CD4-positive, alpha-beta T cell (primary cell): ENCODE results near the gene NUDT14. TPM values are rescaled to one million over a fixed set of nuclear protein-coding genes. Genes with fewer than 3 reads are reported as not detected.

Experiments
- ATAC-seq: fragments of 200-7000 bp; cut with Tn5 transposase; one replicate; pipeline ENCODE4 v1.10.0; 2022; ENCODE audit warnings: mild to moderate bottlenecking; ENCODE audit not compliant: poor library complexity
- CTCF ChIA-PET: fragments of 350-600 bp; sonication (Branson Sonifier 250); formaldehyde crosslinking; loops from one replicate; lab custom pipeline; 2021; ENCODE audit warnings: antibody characterized with exemption, inconsistent platforms; lab: Charles Lee
- POLR2A ChIA-PET: fragments of 350-600 bp; sonication (Branson Sonifier 250); formaldehyde crosslinking; loops from one replicate; lab custom pipeline; 2021; ENCODE audit warnings: antibody characterized with exemption, inconsistent platforms; lab: Charles Lee
- DNase-seq, 14 experiments: peaks; one replicate each; pipeline ENCODE4 v3.0.0-alpha.2; 2013 to 2020; ENCODE audit warnings: mixed read lengths in 2 of 14
- H3K27ac ChIP-seq, 2 donors: one replicate each; pipeline versions ENCODE4 v1.5.1 to v1.7.0; 2013; ENCODE audit warnings: low read length in 2 of 2, low read depth in 1 of 2, mild to moderate bottlenecking in 1 of 2
- H3K27me3 ChIP-seq, 2 experiments: 1 replicate in 1 of 2; 2 replicates in 1 of 2; pipeline versions ENCODE4 v1.6.1 to v1.7.0; 2013; ENCODE audit warnings: low read length in 2 of 2, control low read depth in 1 of 2, mild to moderate bottlenecking in 1 of 2, moderate library complexity in 1 of 2; ENCODE audit not compliant: insufficient read depth in 2 of 2, control insufficient read depth in 1 of 2
- H3K36me3 ChIP-seq: one replicate; pipeline ENCODE4 v1.6.1; 2013; ENCODE audit warnings: low read length, control low read depth; ENCODE audit not compliant: insufficient read depth
- H3K4me1 ChIP-seq: one replicate; pipeline ENCODE4 v1.6.1; 2013; ENCODE audit warnings: low read length, control low read depth; ENCODE audit not compliant: insufficient read depth
- H3K4me3 ChIP-seq: one replicate; pipeline ENCODE4 v1.5.1; 2013; ENCODE audit warnings: mild to moderate bottlenecking, low read length, moderate library complexity
- H3K9me3 ChIP-seq, 2 experiments: 1 replicate in 1 of 2; 2 replicates in 1 of 2; pipeline versions ENCODE4 v1.6.1 to v1.7.0; 2013; ENCODE audit warnings: low read length in 2 of 2, mild to moderate bottlenecking in 2 of 2, control low read depth in 1 of 2, moderate library complexity in 1 of 2; ENCODE audit not compliant: control insufficient read depth in 1 of 2, insufficient read depth in 1 of 2
- H3K27ac Mint-ChIP-seq: one replicate; pipeline ENCODE4 v1.8.0; 2020; ENCODE audit warnings: mixed read lengths
- H3K27me3 Mint-ChIP-seq: one replicate; pipeline ENCODE4 v1.8.0; 2021; ENCODE audit warnings: mixed read lengths
- H3K36me3 Mint-ChIP-seq: one replicate; pipeline ENCODE4 v1.8.0; 2021; ENCODE audit warnings: low read depth, mixed read lengths
- H3K4me1 Mint-ChIP-seq: one replicate; pipeline ENCODE4 v1.8.0; 2021; ENCODE audit warnings: low read depth, mixed read lengths
- H3K4me3 Mint-ChIP-seq: one replicate; pipeline ENCODE4 v1.8.0; 2020; ENCODE audit warnings: mild to moderate bottlenecking, mixed read lengths
- H3K9me3 Mint-ChIP-seq: one replicate; pipeline ENCODE4 v1.8.0; 2020; ENCODE audit warnings: mixed read lengths
- intact Hi-C, 2 experiments: fragments of 100-400 bp; cut with DNase I in 1 of 2; cut with micrococcal nuclease in 1 of 2; formaldehyde crosslinking; loops; one replicate each; pipeline versions ENCODE4 v1.15.1 to v1.9.0; 2023 to 2025; cut with DNase I, micrococcal nuclease
- total RNA-seq, 174 experiments: library from RNA in 2 of 174; stranded (reverse) in 2 of 174; gene quantifications; one replicate each; pipeline ENCODE4 v1.2.3 and lab custom pipeline; 2021 to 2026
- TF ChIP-seq, protein P1 (sequence below): fragments of 200-600 bp; IDR thresholded peaks from one replicate; pipeline ENCODE4 v1.8.0; 2022; ENCODE audit warnings: antibody characterized with exemption, mild to moderate bottlenecking

The NUDT14 gene
- total RNA-seq, 2 experiments from 2014 or later: 9.0 to 9.2 TPM

DNA sequence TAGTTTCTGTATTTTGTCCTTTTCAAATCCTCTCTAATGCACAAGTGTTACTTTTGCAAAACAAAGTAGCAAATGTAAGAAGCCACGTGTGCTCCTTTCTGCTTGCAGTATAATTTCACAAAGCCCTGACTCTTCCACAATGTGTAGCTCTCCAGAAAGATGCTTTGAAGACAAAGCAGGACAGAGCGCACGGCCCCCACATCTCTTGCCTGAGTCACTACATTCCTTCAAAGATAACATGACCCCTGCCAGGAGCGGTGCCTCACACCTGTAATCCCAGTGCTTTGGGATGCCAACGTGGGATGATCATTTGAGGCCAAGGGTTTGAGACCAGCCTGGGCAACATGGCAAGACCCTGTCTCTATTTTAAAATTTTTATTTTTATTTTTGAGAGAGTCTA lies 53.1 kb downstream of the NUDT14 start:
- no peak overlapping the region for H3K4me3 Mint-ChIP-seq
- TF ChIP-seq, protein P1, sequence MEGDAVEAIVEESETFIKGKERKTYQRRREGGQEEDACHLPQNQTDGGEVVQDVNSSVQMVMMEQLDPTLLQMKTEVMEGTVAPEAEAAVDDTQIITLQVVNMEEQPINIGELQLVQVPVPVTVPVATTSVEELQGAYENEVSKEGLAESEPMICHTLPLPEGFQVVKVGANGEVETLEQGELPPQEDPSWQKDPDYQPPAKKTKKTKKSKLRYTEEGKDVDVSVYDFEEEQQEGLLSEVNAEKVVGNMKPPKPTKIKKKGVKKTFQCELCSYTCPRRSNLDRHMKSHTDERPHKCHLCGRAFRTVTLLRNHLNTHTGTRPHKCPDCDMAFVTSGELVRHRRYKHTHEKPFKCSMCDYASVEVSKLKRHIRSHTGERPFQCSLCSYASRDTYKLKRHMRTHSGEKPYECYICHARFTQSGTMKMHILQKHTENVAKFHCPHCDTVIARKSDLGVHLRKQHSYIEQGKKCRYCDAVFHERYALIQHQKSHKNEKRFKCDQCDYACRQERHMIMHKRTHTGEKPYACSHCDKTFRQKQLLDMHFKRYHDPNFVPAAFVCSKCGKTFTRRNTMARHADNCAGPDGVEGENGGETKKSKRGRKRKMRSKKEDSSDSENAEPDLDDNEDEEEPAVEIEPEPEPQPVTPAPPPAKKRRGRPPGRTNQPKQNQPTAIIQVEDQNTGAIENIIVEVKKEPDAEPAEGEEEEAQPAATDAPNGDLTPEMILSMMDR: no peak
- H3K27ac Mint-ChIP-seq: no peak overlapping the region
- peaks cover 5% of the 10 kb centered on the region for H3K36me3 Mint-ChIP-seq
- Histone ChIP-seq H3K27ac (no peak overlapping the region), H3K4me3 (no peak overlapping the region), H3K27me3 (peaks cover 4% of the 10 kb centered on the region in 2 experiments), H3K4me1 (peaks cover 9% of the 10 kb centered on the region), H3K9me3 (peaks cover 18 to 19% of the 10 kb centered on the region in 2 experiments), H3K36me3 (no peaks in the 10 kb centered on the region)
- peaks cover 37% of the 10 kb centered on the region for H3K27me3 Mint-ChIP-seq
- no peak for DNase-seq
- H3K9me3 Mint-ChIP-seq: peaks cover 3% of the 10 kb centered on the region
- POLR2A ChIA-PET: no interaction called here
- CTCF ChIA-PET: interaction anchor here (0.7 kb wide), 1 partner anchor 122 kb away, joined by 3 read pairs; no protein-coding TSS in a partner anchor
- intact Hi-C loops: no loop called here
- peaks cover 7% of the 10 kb centered on the region for H3K4me1 Mint-ChIP-seq
- no peak for ATAC-seq

DNA sequence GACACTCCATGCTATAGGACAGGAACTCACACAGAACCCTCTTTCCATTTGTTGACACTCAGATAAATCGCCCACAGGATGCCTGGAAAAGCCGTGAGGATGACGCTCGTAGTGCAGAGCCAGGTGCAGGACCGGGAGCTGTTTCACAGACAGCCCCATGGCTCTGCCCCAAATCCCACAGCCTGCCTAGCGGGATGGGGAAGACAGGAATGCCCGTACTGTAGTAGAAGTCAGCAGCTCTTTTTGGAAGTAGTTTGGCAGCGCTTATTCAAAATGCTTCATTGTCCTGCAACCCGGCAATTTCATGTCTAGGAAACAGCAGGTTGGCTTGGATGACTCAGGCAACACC lies 54.2 kb downstream of the NUDT14 start:
- ChIA-PET CTCF (no interaction called here), POLR2A (no interaction called here)
- Mint-ChIP-seq H3K36me3 (no peaks in the 10 kb centered on the region), H3K27ac (no peak overlapping the region), H3K27me3 (peaks cover 37% of the 10 kb centered on the region), H3K9me3 (no peaks in the 10 kb centered on the region), H3K4me3 (no peak overlapping the region), H3K4me1 (peaks cover 7% of the 10 kb centered on the region)
- H3K4me3 ChIP-seq: no peak overlapping the region
- no peaks in the 10 kb centered on the region for H3K36me3 ChIP-seq
- H3K9me3 ChIP-seq: peaks cover 16 to 17% of the 10 kb centered on the region in 2 experiments
- H3K27ac ChIP-seq: no peak overlapping the region
- peaks cover 0 to 3% of the 10 kb centered on the region in 2 experiments for H3K27me3 ChIP-seq
- DNase-seq (no peak), ATAC-seq (no peak)
- intact Hi-C loops: no loop called here
- H3K4me1 ChIP-seq: peaks cover 9% of the 10 kb centered on the region
- TF ChIP-seq, protein P1: no peak

DNA sequence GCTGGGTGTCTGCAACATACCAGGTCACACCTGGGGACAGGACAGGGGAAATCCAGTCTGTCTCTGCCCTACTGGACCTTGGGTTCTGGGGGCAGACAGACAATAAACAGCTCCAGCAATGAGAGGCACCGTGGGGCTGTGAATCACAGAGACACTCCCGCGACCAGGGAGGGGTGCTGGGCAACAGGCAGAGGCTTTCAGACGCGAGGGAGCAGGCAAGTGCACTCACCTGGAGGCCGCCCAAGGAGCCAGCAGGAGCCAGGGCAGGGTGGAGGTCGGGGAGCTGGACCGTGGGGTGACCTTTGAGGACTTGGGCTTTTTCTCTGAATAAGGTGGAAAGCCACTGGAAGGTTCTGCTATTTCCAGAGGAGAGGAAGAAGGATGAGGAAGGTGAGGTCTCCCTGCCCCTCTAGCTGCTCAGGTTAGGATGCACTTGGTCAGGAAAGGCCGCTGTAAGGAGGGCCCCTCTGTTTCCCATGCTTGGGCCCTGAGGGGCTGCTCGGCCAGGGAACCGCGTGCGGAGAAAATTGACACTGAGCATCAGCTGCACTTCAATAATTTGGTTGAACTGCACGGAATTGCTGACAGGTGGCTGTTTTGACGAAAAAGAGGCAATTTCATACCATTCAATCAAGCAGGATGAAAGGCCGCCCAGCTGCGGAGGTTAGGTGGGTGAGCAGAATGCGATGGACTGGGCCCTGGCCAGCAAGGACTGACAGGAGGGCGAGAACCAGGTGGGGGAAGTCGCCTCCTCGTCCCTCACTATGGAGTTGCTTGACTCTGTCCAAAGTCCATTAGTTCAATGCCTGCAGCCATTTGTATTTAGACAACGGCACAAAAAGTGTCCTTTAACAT lies 54.8 kb downstream of the NUDT14 start:
- Mint-ChIP-seq H3K27me3 (peaks cover 39% of the 10 kb centered on the region), H3K27ac (no peak overlapping the region), H3K36me3 (no peaks in the 10 kb centered on the region), H3K4me3 (no peak overlapping the region), H3K4me1 (peaks cover 7% of the 10 kb centered on the region), H3K9me3 (no peaks in the 10 kb centered on the region)
- ATAC-seq (no peak), DNase-seq (no peak)
- ChIA-PET CTCF (no interaction called here), POLR2A (no interaction called here)
- intact Hi-C loops: no loop called here
- H3K4me1 ChIP-seq: peaks cover 9% of the 10 kb centered on the region
- no peak overlapping the region for H3K27ac ChIP-seq
- H3K36me3 ChIP-seq: no peaks in the 10 kb centered on the region
- H3K4me3 ChIP-seq: no peak overlapping the region
- TF ChIP-seq, protein P1: no peak
- H3K27me3 ChIP-seq: peaks cover 0 to 2% of the 10 kb centered on the region in 2 experiments
- peaks cover 12 to 17% of the 10 kb centered on the region in 2 experiments for H3K9me3 ChIP-seq
